DMS 273 (cell line): ENCODE measurements around the gene ASTN2.
"Not testable (repeated sequence)": the region's sequence is repeated elsewhere in the genome, so short reads cannot be mapped to it uniquely, and the experiment has no call there.

Experiments
- DNase-seq: peaks from one replicate; lab custom pipeline; 2025; ENCODE audit not compliant: unreplicated experiment; lab: John Stamatoyannopoulos, UW

ASTN2 gene

DNA sequence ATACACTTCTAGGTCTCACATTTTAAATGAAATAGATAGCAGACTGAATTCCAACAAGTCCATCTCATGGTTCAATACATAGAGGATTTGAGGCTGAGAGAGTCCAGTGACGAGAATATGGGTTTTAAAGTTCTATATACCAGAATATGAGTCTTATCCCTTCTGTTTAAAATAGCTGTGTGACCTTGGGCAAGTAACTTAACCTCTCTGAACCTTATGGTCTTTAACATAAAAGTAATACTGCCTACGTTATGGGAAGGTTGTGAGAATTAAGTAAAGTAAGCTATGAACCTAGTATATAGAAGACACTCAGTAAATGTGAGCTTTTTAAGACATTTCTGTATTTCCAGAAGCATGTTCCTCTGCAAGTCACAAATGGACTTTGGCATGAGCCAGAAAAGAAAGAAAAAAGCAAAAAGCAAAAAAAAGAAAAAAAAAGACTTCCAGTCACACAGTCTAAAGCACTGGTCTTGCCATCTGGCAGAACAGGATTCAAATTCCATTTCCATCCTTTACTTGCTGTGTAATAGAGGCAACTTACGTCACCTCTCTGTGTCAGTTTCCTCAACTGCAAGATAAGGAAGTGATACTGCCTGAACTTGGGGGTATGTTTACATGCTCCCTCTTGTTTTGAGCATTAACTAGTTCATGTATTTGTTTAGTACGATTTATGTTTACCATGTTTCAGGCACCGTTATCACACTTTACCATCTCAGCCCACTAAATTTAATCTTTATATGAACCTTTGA, 479.5 kb downstream of the ASTN2 start:
- DNase-seq, result no peak

DNA sequence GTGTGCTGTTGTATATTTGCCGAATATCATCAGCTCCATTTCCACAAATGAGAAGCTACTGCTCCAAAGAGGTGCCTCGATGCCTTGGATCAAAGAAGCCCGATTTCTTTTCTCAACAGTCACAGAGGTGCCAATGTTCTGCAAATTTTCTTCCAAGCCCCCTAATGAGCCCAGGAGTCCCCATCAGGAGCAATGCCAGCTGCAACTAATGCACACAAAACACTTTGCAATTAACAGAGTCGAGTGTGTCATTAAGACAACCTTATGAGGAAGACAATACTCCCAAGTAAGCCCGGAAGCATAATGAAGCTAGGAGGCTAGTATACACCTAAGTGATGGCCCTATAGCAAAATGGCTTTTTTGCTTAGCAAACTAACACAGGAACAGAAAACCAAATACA, 480.7 kb downstream of the ASTN2 start:
- DNase-seq, result no peak

DNA sequence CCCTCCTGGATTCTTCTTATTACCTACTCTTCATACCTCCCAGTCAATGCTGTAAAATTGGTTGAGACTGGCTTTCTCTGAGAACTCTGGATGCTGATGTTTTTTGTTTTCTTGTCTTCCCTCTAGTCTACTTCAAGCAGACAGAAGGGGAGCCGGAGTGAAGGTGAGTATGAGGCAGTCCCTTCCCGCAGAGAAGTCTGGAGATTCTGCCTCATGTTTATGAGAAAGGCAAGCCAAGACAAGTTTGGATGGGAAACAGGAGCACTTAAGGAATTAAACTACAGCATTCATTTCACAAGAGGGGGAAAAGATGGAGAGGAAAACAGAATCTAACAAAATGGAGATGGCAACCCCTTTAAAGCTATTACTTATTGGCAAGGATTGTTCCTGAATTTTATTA, 481.6 kb downstream of the ASTN2 start:
- DNase-seq, result peak; percentile 30

DNA sequence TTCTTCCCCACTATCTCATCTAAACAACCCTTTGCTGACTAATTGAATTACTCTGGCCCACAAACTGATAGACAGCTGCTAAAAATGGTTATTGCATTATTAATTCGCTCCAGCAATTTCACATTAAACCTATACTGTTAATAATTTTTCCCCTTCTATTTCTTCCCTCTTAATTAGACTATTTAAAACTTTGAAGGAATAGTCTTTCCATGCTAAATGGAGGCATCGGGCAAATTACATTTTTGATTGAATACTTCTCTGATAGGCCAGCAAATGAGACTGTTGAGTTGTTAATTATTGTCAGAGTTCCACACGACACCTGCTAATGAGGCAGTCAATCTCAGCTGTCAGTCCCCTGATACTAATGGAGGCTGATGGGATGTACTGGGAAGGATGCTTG, 485.2 kb downstream of the ASTN2 start:
- DNase-seq, result no peak

DNA sequence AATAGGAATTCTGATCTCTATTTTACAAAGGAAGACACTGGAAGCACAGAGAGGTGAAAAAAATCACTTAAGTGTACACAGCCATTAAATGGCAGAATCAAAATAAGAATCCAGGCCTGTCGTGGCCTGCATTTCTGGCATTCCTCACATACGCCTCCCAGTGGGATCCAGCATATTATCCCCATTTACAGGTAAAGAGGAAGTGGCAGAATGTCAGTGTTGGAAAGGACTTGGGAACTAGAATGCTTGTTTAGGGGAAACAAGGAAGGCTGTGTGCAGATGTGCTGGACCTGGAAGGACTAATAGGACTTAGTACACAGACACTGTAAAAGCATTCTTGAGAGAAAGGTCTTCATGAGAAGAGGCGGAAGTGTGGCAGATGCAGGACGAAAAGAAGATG, 486.0 kb downstream of the ASTN2 start:
- no peak for DNase-seq

DNA sequence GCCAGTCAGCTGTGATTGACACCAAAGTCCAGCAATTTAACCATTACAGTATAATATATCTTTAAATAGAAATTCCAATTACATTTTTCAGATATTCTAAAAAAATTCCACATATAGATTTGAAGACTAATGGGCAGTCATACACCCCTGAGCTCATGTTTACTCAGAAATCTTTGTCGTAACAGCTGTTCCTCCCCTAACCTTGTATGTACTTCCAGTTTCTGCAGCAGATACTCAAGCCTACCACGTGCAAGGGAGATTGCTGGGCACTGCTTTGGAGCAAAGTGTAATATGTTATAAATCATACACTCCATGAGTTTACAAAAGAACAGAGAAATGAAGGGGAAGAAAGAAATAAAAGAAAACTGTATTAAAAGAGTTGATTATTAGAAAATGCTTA, 486.6 kb downstream of the ASTN2 start:
- DNase-seq, result no peak

DNA sequence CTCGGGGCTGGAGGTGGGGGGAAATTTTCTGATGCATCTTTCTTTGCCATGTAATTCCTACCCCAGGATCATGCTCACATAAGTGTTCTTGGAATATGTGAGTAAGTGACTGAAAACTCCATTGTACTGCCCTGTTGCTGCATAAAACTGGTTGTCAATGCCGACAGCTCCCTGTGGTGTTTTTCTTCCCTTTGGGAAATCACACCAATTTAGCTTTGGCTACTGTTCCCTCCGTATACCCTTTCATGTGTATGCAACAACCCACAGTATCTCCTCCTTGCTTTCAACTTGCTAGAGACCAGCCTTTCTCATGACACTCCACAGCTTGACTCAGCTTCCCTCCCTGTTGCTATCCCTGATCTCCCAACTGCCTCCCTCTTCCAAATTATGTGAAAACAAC, 487.1 kb downstream of the ASTN2 start:
- no peak for DNase-seq

DNA sequence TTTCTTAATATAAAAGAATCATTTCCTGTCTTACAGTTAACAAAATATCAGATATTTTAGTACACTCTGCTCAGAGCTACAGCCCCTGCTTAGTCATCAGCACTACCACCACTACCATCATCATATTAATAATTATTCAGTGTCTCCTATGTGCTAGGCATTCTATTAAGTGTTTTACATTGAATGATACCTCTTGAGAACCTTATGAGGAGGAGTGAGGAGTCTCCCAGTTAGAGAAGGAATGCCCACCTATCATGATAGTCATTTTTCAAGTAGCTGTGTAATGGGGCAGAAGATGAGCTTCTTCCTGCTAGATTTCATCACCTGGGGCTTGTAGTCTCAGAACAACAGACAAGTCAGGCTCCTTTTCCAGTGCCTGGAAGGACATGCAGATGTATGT, 489.7 kb downstream of the ASTN2 start:
- no peak for DNase-seq

DNA sequence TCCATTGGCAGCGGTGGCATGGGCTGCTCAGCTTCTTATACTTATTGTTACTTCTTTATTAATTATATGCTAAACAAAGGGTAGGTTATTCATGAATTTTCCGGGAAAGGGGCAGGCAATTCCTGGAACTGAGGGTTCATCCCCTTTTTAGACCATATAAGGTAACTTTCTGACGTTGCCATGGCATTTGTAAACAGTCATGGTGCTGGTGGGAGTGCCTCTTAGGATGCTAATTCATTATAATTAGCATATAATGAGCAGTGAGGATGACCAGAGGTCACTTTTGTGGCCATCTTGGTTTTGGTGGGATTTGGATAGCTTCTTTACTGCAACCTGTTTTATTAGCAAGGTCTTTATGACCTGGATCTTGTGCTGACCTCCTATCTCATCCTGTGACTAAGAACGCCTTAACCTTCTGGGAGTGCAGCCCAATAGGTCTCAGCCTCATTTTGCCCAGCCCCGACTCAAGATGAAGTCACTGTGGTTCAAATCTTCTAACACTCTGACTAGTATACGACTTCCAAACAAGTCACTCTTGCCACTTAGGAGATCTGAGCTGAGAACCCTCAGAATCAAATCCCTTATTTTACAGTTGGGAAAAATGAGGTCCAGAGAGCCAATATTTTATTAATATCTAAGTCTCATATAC, 490.3 kb downstream of the ASTN2 start:
- DNase-seq, result no peak

DNA sequence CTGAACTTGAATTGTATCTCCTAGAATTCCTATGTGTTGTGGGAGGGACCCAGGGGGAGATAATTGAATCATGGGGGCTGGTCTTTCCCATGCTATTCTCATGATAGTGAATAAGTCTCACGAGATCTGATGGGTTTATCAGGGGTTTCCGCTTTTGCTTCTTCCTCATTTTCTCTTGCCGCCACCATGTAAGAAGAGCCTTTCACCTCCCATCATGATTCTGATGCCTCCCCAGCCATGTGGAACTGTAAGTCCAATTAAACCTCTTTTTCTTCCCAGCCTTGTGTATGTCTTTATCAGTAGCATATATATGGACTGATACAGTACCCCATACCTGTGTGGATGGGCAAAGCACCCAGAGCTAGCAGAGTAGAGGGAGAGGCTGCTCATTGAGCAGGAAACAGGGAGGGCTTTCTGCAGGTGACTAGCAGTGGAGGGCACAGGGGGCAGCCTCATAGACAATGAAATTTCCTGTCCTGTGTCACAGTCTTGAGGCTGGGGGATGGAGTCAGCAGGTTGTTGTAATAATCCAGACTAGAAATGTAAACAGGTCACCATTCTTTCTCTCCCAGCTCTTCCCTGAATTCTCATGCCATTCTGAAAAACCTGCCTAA, 496.9 kb downstream of the ASTN2 start:
- not testable (repeated sequence) for DNase-seq

DNA sequence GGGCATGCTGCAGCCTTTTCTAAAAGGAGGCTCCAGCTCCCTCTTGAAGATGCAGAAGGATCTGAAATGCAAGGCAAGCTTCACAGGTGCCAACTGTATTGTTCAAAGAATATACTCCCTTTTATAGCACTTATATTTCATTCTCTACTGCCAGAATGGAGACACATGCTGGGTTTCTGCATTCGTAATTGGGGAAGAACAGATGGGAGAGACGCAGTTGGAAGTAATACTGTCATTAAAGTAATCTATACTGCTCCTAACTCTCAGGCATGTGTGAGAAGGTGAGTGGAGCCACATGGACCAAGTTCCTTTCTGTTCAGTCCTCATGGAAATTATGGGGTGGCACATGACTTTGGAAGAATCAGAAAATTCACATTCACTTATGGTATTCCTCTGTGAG, 501.3 kb downstream of the ASTN2 start:
- DNase-seq, result peak; percentile 82

DNA sequence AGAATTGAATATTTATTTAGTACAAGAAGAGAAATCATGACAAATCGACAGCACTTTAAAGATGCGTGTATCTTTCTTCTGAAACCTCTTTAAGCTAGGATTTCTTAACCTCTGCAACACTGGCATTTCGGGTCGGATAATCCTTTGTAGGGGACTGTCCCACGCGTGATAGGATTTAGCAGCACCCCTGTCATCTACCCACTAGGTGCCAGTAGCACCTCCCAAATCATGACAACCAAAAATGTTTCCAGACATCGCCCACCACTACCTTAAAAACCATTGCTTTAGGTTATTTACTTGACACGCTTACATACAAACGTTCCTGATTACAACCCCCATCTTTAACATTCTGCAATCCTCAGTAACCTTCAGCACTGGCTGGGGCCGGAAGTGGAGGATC, 504.7 kb downstream of the ASTN2 start:
- DNase-seq, result no peak

DNA sequence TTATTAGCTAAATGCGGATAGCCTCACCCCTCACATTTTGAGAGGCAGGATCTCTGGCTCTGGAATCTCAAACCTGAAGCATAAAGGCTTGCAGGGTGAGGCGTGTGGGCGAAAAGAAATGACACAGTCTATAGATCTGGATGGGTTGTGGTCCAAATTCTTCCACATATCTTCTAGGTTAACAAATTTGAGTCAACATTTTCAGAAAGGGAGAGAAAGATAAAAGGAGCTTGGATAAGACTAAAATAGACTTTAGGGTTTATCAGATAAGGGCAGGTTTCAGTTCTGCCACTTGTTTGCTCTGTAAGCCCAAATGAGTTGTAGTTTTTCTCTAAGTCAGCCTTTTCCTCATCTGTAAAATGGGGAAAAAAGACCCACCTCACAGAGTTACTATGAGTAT, 506.9 kb downstream of the ASTN2 start:
- DNase-seq, result no peak

DNA sequence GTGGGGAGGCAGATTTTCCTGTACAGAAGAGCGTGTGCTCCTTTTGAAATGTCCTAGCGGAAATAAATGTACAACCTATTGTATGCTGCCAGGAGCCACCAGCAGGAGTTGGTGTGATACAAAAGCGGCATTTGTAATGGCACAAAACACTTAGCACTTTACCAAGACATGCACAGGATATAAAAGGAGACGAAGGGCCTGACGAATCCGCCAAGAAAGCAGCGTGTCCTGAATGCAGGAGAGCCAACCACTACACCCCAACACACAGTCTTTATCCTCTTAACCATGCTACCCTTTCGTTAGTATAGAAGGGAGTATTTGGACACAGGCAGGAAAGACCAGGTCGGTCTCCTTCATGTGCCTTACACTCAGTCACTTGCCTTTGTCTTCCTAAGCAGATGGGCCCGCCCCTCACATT, 509.7 kb downstream of the ASTN2 start:
- no peak for DNase-seq

DNA sequence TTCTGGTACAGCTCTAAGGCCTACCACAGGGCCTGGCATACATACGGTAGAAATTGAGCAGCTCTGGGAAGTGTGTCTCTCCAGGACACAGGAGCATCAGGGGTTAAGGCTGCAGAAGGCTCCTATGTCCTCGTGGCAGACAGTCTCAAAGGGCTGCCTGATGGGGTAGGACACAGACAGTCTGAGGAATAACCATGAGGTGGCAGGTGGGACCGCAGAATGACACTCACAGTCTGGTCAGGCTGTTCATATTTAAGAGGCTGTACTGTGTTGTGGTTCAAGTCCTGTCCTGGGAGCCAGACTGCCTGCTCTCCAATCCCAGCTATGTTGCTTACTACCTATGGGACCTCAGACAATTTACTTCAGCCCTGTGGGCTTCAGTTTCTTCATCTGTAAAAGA, 510.7 kb downstream of the ASTN2 start:
- DNase-seq, result no peak

DNA sequence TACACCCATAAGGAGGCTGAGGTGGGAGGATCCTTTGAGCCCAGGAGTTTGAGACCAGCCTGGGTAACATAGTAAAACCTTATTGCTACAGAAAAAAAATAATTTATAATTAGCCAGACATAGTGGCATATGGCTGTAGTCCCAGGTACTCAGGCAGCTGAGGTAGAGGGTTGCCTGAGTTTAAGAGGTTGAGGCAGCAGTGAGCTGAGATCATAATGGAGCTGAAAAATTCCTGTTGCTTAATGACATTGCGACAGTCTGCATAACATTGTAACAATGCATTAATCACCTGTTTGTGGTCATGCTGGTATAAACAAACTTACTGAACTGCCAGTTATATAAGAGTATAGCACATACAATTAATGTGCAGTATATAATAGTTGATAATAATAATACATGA, 513.6 kb downstream of the ASTN2 start:
- no peak for DNase-seq

DNA sequence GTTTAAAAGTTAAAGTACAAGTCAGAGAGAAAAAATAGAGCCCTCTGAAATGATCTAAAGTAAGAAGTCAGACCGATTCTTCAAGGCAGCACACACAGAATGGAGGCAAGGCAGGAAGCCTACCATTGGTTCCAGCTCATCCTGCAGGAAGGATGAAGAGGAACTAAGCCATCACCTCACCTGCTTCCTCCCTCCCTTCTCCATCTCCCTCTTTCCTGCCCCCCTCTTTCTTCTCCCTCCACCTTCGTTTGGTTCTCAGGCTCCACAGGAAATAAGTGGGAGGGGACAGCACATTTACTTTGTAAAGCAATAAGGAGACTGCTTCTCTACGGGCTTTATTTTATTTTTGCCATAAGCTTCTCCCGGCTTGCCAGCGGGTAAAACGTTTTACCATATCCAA, 514.3 kb downstream of the ASTN2 start:
- no peak for DNase-seq

DNA sequence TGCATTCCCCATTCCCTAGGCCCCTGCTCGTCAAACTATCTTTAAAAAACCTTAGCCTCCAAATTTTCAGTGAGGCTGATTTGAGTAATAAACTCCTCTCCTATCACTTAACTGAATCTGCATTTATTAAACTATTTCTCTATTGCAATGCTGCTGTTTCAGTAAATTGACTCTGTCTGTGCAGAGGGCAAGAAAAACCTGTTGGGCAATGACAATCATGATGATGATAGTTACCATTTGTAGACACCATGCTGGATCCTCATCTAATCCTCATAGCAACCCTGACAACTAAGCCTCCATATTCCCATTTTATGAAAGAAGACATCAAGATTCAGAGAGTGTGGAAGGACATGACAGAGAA, 514.9 kb downstream of the ASTN2 start:
- DNase-seq, result no peak

DNA sequence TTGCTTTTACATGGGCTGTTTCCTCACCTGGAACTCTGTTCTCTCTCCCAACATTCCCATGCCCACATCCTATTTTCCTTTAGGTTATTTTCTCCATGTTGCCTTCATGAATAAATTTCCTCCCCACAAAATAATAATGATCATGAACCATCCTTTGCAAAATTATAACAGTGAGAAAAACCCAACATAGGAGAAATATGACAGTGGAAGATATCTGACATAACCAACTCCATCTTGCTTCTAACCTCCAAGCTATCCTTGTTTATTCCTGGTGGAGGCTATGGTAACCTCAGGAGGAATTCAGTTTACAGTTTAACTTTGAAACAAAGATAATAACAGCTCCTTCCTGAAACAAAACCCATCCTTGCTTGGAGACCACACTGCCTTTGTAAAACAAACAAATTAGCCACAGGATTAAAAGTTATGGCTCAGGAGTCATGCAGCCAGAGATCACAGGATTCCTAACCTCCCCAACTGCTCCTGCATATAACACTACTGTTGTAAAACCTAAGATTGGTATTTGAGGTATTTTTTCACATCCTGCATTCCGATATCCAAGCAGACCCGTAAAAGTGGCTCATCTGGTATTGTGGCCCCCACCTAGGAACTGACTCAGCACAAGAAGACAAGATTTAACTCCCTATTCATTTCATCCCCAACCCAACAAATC, 515.4 kb downstream of the ASTN2 start:
- no peak for DNase-seq

DNA sequence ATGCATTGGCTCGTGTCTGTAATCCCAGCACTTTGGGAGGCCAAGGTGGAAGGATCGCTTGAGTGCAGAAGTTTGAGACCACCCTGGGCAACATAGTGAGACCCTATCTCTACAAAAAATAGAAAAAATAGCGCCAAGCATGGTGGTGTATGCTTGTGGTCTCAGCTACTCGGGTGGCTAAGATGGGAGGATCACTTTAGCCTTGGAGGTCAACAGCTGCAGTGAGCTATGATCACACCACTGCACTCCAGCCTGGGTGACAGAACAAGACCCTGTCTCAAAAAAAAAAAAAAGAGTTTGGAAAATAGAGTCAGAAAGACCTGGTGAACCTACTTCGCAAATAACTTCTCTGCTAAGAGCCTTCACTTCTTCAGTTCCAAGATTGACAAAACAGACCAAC, 516.7 kb downstream of the ASTN2 start:
- DNase-seq, result not testable (repeated sequence)

DNA sequence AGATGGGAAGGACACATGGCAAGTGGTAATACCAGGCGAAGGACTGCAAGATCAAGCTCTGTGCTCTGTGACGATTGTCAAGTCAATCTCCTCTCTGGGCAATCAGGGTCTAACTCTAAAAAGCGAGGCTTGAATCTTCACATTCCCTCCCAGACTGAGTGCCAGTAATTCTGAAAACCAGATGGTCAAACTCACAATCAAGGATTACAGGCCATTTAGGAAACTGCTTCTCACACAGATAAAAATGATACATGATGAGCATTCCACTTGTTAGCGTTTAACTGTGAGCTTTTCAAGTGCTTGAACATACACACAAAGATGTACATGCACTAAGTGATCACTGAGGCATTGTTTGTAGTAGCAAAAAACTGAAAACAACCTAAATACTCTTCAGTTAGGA, 517.7 kb downstream of the ASTN2 start:
- DNase-seq, result no peak

DNA sequence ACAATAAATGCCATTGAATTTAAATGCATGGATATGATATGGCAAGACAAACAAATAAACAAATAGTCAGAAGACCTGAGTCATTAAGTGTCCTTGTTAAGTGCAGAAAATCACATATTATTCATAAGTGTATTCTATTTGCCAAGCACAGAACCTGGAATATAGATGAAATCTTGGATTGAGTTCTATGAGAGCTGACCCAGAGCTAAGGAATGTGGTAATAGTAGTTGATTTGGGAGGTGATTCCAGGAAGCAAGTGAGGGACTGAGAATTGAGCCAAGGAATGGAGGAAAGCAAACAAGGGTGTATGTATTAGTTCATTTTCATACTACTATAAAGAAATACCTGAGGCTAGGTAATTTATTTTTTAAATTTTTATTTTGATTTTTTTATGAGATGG, 518.9 kb downstream of the ASTN2 start:
- no peak for DNase-seq
